Superior temporal gyrus (tissue), 1 donor: ENCODE data around the gene HOXB6.

Experiments used
- DNase-seq: peaks from one replicate; pipeline ENCODE4 v3.0.0-alpha.2; 2016; ENCODE audit errors: extremely low spot score

Gene HOXB6

DNA sequence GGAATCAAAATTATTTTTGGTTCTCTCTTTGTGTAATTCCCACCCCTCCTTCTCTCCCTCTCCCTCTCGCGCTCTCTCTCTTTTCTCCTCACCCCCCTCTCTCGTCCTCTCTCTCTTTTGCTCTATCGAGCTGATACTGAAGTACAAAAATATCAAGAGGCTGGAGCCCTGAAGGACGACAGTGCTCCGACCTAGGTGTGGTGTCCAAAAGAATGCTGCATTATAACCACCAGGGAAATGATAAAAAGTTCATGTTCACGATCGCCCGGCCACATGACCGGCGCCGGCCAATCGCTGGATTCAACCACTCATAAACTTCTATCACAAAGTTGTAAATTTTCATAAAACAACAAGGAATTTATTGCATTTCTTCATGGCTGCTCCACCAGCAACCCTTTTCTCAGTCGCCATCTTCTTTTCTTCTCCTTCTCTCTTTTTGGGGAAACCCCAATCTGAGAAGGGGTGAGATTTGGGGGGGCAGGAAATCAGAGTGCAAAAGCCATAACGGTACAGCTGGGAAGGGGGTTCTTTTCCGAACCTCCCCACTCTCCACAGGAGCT is at the start of gene HOXB6:
HOXB6 (minus strand) TSS at position 217 of the 560 bp plus-strand sequence. CDS start 6,836 bp downstream, outside the sequence.
- DNase-seq, result no peak

DNA sequence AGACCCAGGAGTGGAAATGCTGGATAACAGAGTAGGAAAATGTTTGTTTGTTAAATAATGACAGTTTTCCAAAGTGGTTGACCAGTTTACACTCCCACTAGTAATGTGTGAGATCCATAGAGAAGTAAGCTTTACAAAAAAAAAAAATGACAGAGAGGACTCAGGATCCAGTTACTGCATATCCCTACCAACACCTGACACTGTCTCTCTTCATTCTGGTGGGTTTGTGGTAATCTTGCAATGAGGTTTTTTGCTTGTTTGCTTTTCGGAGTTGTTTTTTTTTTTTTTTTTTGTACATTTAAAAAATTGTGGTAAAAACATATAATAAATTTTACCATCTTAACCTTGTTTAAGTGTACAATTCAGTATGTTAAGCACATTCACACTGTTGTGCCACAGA is 45.0 kb upstream of the HOXB6 start:
- no peak for DNase-seq

DNA sequence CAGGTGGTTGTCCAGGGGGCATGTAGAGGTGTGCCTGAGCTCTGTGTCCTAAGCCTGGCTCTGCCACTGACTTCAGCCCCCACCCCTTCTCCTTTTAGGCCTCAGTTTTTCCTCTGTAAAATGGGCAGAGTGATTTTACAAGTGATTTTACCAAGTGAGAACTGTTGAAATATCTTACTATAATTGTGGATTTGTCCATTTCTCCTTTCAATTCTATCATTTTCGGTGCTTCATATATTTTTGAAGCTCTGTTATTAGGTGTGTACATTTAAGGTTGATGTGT is 43.1 kb upstream of the HOXB6 start:
- no peak for DNase-seq

- DNase-seq, result no peak
These were observed 42.5 kb upstream of the HOXB6 start for GRCh38 chr17:48647103-48647962.

GRCh38 chr17:48646183-48647102 is 41.7 kb upstream of the HOXB6 start:
- no peak for DNase-seq

DNA sequence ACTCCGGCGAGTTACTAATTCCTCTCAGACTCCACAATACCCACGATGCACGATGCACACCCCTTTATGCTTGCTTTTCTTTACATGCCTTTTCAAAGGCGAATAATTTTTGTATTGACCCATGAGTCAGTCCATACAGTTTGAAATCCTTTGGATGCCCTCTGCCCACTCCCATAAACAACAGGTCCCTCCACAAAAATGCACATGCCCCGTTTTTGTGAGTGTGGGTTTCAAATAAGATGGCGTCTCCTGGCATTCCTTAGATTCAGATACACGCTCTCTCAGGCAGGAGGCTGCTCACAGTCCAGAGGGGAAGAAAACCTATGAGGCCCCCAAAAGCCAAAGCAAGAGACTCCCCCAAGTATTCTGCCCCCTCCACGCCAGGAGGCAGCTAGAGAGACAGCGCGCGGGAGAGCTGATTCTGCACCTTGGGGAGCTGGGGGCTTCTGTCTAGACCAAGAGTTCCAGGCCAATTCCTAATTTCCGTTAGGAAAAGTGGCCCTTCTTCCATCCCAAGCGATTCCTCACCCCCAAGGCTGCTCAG is 40.9 kb upstream of the HOXB6 start:
- no peak for DNase-seq

- DNase-seq, result no peak
These were observed 40.2 kb upstream of the HOXB6 start for GRCh38 chr17:48644910-48645557.

DNA sequence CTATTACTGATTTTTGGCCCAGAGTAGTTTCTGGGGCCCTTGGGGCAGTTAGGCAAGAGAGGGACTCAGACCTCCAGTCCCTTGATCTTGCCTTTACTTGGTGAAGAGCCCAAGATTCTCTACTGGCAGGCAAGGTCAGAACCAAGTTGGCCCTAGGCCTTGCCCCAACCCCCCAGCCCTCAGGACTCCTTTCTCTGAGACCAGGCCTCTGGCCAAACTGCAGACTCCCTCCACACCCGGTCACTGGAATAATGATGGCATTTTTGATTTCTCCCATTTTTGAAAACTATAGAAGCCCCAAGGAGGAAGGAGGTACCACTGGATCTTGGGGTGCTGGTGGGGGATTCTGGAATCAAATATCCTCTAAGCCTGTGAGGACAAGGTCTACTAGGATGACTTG is 39.4 kb upstream of the HOXB6 start:
- DNase-seq, result no peak

- no peak for DNase-seq
These were observed 38.9 kb upstream of the HOXB6 start for GRCh38 chr17:48643697-48644012.

- DNase-seq, result no peak
These were observed 38.3 kb upstream of the HOXB6 start for GRCh38 chr17:48642843-48643696.

DNA sequence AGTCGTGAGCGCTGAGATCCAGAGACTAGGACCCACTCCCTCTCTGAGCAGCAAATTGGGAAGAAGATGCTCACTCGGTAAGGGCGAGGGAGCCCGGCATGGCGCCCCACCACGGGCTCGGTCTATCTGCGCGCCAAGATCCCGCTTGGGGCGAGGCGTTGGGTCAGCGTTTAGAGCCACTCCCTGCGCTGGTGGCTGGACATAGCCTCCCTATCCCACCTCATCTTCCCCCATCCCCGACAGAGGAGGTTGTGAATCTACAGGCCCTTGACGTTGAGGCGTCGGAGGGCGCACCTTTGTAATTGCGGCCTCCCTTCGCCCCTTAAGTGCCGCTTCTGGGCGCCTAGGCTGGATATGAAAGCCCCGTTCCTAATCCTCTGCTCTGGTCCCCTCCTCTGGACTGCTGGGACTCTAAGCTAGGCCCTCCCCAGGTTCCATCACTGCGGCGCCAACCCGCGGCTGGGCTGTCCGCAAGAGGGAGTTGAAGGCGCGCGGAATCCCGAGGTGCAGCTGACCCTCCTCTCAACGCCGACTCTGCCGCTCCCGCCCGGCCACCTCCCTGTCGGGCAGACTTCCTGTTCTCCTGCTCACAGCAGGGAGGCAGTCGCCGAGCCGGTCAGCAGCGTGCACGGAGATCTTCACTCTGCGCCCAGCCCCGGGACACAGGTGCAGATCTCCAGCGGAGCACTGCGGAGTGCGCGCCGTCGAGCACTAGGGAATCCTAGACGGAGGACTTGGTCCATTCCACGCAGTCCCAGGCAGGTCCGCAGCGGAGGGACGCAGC is 37.5 kb upstream of the HOXB6 start:
- DNase-seq, result no peak

GRCh38 chr17:48641541-48642058 is 36.8 kb upstream of the HOXB6 start:
- DNase-seq, result no peak

DNA sequence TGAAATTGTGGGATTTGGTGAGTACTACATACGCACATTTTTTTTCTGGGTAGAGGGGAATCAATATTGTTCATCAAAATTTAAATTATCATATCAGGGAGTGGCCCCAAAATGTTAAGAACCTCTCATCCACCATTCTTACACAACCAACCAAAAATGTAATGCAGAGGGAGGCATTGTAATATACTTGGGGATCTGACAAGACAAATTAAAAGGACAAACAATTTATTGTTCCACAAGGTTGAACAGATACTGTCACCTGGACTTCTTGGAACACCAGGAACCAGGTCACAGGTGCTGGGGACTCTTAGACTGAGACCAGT is 36.0 kb upstream of the HOXB6 start:
- no peak for DNase-seq

DNA sequence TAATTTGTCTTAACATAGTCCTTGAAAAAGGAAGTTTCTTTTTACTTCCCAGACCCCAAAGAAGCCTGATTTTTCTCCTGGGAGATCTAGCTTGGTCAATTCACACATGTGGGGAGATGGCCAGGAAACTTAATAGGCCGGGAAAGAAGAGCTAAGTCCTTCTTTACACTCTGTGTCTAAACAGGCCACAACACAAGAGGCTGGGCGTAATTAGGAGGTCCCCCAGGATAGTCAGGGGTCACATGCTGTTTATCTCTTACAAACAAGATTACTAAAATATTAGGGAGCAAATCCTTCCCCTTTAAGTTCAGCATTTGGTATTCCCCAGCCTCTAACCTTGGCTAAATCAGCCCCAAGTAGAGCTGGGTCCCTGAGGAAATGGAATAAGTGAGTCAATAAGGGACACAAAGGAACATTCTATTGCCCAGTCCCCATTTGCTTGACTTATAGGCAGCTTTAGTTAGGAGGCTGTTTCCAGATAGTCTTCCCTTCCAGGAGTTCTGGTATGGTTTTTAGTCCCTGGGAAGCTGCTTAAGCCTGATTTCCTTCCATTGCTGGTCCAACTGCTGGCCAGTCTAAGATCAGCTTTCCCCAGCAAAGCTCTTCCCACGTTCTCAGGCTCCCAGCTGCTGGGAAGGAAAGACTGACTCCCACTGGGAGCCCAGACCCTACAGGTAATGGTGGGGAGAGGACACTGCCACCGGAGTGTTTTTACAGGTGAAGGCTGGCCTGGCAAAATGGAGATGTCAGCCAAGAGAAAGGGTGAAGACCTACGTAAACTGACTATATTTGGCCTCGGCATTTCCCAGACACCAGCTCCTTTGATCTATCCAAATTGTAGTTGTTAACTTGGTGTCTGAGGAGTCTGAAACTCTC is 35.4 kb upstream of the HOXB6 start:
- DNase-seq, result no peak

- DNase-seq, result no peak
These were observed 34.4 kb upstream of the HOXB6 start for GRCh38 chr17:48639136-48639535.

GRCh38 chr17:48637323-48638260 is 32.8 kb upstream of the HOXB6 start:
- DNase-seq, result no peak

GRCh38 chr17:48636177-48637018 is 31.6 kb upstream of the HOXB6 start:
- no peak for DNase-seq
